Lower leg skin (tissue), 4 donors: ENCODE measurements around the gene NDUFB6. TPM values are rescaled to one million over a fixed set of nuclear protein-coding genes. Genes with fewer than 3 reads are reported as not detected.

Experiments used
- DNase-seq, 2 donors: peaks; one replicate each; pipeline ENCODE4 v3.0.0-alpha.2; 2019; ENCODE audit warnings: low spot score in 2 of 2
- H3K4me3 ChIP-seq: fragments of 200-600 bp; sonication (generic); 2 replicates; pipeline ENCODE4 v1.5.1; 2017; ENCODE audit warnings: mild to moderate bottlenecking, low read depth; ENCODE audit not compliant: poor library complexity, severe bottlenecking
- CTCF ChIP-seq, 3 donors: fragments of 450-650 bp; IDR thresholded peaks; one replicate each; pipeline ENCODE4 v1.5.1; 2016; ENCODE audit warnings: antibody characterized with exemption in 3 of 3, mild to moderate bottlenecking in 3 of 3, moderate library complexity in 2 of 3
- POLR2A ChIP-seq, 2 donors: fragments of 450-650 bp; IDR thresholded peaks; one replicate each; pipeline ENCODE4 v1.6.1; 2016 to 2017; ENCODE audit warnings: antibody characterized with exemption in 2 of 2, mild to moderate bottlenecking in 1 of 2, moderate library complexity in 1 of 2
- WGBS, 2 donors: methylation state at CpG; one replicate each; pipeline ENCODE4 v1.1.5; 2018; 5-methylcytosine and 5-hydroxymethylcytosine counted together
- intact Hi-C: fragments of 100-400 bp; cut with DNase I; formaldehyde crosslinking; loops from one replicate; pipeline ENCODE4 v1.15.0; 2023; ENCODE audit warnings: low total_unique reads
- total RNA-seq, 4 donors: library from RNA; depleted of rRNA; stranded (reverse); fragments of >200 nt; gene quantifications; one replicate each; pipeline ENCODE4 v1.1.0, GENCODE V29; 2016

The NDUFB6 gene
- total RNA-seq, 4 donors from 2014 or later: 24.5 to 34.5 (median 26.4) TPM

DNA sequence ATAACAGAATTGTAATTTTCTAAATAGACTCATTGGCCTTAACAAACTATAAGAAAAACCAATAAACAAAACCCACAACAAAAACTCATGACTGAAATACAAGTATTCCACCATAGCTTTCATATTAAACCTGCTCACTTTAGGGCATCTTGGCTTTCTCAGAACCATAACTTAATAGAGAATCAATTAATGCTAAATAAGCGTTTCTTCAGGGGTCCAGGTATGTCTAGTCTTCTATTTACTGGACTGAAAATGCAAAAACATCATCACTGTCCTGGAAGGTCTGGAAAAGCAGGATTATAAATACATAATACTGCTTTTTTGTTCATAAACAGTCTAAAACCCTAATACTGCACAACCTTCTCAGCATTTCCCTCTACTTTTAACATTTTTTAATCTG lies 27.1 kb downstream of the NDUFB6 start:
- H3K4me3 ChIP-seq: no peak overlapping the region
- TF ChIP-seq CTCF (IDR thresholded peaks at IDR 0.05) (no peak), POLR2A (IDR thresholded peaks at IDR 0.05) (no peak)
- no peak for DNase-seq
- WGBS, 2 donors: 83 to 84% methylated on average over 1 of the region's 1 CpG
- intact Hi-C loops: no loop called here

DNA sequence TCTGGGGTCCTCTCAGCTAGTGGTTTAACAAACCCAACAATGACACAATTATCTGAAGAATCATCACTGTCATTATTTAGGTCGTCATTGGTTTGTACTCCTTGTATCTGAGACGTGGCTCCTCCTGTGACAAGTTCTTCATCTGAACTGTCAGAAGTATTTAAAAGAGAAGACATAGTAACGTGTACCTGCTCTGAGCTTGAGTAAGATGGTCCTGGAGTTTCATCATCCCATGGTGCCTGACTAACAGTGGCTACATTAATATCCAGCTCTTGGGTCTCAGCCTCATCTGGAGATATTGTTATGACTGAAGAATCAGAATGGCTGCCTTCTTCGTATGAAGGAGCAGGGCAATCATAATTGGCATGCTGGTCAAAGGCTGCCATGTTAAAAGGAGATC lies 29.9 kb downstream of the NDUFB6 start:
- no peak for DNase-seq
- no peak for TF ChIP-seq CTCF (IDR thresholded peaks at IDR 0.05)
- no peak for TF ChIP-seq POLR2A (IDR thresholded peaks at IDR 0.05)
- intact Hi-C loops: no loop called here
- no peak overlapping the region for H3K4me3 ChIP-seq
- 95 to 98% methylated on average over 4 of the region's 4 CpGs for WGBS, 2 donors

DNA sequence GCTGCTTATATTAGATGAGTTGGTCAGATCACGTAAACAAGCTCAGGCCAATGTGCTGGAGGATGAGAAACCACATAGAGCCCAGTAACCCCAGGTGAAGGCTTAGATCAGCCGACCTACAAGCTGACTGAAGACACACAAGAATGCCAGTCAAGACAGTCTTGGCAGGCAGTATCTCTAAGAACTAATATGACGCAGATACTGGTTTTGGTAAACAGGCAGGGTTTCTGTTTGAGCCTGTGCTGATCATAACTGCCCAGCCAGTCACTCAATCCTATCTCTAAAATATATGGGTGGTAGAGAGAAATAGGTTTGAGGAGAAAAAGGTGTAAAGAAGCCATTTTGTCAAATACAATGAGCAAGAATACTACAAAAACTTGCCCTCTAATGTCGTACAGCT lies 39.1 kb downstream of the NDUFB6 start:
- intact Hi-C loops: no loop called here
- TF ChIP-seq CTCF (IDR thresholded peaks at IDR 0.05): no peak
- TF ChIP-seq POLR2A (IDR thresholded peaks at IDR 0.05): no peak
- WGBS, 2 donors: 93 to 95% methylated on average over 4 of the region's 4 CpGs
- no peak overlapping the region for H3K4me3 ChIP-seq
- no peak for DNase-seq

GRCh38 chr9:32533336-32533735 lies 39.6 kb downstream of the NDUFB6 start:
- no peak overlapping the region for H3K4me3 ChIP-seq
- WGBS, 2 donors: 95 to 96% methylated on average over 6 of the region's 6 CpGs
- TF ChIP-seq CTCF (IDR thresholded peaks at IDR 0.05): no peak
- no peak for TF ChIP-seq POLR2A (IDR thresholded peaks at IDR 0.05)
- intact Hi-C loops: no loop called here
- DNase-seq: no peak

GRCh38 chr9:32526707-32527048 lies 46.3 kb downstream of the NDUFB6 start:
- TF ChIP-seq POLR2A (IDR thresholded peaks at IDR 0.05) (no peak), CTCF (IDR thresholded peaks at IDR 0.05) (no peak)
- intact Hi-C loops: no loop called here

GRCh38 chr9:32526041-32526706 lies 46.8 kb downstream of the NDUFB6 start, which contains the start of gene RIGI:
TSS of gene RIGI (minus strand) at chr9:32526196. CDS start at chr9:32526166, 30 bp downstream.
- peak in 1 of 3 donors; percentile 12 for TF ChIP-seq CTCF (IDR thresholded peaks at IDR 0.05)
- no peak for TF ChIP-seq POLR2A (IDR thresholded peaks at IDR 0.05)
- 1% methylated on average over 37 of the region's 37 CpGs for WGBS, 2 donors
- H3K4me3 ChIP-seq: peak within 1 kb of the TSS; percentile 58
- intact Hi-C loops: no loop called here
- DNase-seq: peak; percentile 92 to 98

More at GRCh38 chr9:32526707-32527048, 46.3 kb downstream of the NDUFB6 start:
- 12 to 13% methylated on average over 2 of the region's 2 CpGs for WGBS, 2 donors
- DNase-seq: no peak
- peak overlapping the region; percentile 58 for H3K4me3 ChIP-seq
